Activated CD8-positive, alpha-beta memory T cell treated with anti-CD3 and anti-CD28 coated beads, Interleukin-2, amount 50 U/mL, for 1 hour (primary cell): ENCODE results near the gene SPATA33.
"Not testable (repeated sequence)": the region's sequence is repeated elsewhere in the genome, so short reads cannot be mapped to it uniquely, and the experiment has no call there.

ENCODE experiments used
- DNase-seq: peaks from one replicate; pipeline ENCODE4 v3.0.0-alpha.2; 2020; ENCODE audit errors: extremely low read depth

SPATA33 gene

DNA sequence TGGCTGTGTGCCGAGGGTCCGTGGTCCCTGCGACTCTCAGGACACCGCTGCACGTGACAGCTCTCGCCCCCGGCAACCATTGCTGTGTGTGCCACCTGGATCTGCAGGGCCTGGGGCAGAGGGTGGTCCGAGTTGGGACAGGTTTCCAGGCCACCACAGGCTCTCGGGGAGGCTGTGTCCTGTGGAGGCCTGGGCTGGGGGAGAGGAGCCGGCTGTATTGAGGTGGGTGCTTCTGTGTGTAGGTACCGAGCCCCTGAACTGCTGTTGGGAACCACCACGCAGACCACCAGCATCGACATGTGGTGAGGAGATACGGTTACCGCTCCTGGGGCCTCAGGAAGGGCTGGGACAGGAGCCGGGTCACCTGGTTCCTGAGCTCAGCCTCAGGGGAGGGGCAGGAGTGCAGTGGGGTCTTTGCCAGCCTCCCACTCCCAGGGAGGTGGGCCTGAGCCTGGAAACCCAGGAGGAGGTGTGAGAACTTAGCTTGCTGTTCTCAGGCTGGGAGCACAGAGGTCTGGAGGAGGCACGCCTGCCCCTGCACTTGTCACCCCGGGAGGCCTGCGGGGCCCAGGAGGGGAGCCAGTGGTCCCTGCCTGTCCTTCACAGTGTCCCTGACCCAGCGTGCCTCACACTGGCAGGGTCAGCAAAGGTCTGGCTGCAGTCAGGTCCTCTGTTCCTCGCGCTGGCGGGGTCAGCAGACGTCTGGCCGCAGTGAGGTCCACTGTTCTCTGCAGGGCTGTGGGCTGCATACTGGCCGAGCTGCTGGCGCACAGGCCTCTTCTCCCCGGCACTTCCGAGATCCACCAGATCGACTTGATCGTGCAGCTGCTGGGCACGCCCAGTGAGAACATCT, 36.5 kb downstream of the SPATA33 start:
- DNase-seq, result no peak

DNA sequence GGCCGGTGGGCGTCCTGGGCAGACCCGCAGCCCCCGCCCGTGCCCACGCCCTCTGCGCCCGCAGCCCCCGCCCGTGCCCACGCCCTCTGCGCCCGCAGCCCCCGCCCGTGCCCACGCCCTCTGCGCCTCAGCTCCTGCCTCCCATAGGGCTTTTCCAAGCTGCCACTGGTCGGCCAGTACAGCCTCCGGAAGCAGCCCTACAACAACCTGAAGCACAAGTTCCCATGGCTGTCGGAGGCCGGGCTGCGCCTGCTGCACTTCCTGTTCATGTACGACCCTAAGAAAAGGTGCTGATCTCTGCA, 37.1 kb downstream of the SPATA33 start:
- DNase-seq, result not testable (repeated sequence)

DNA sequence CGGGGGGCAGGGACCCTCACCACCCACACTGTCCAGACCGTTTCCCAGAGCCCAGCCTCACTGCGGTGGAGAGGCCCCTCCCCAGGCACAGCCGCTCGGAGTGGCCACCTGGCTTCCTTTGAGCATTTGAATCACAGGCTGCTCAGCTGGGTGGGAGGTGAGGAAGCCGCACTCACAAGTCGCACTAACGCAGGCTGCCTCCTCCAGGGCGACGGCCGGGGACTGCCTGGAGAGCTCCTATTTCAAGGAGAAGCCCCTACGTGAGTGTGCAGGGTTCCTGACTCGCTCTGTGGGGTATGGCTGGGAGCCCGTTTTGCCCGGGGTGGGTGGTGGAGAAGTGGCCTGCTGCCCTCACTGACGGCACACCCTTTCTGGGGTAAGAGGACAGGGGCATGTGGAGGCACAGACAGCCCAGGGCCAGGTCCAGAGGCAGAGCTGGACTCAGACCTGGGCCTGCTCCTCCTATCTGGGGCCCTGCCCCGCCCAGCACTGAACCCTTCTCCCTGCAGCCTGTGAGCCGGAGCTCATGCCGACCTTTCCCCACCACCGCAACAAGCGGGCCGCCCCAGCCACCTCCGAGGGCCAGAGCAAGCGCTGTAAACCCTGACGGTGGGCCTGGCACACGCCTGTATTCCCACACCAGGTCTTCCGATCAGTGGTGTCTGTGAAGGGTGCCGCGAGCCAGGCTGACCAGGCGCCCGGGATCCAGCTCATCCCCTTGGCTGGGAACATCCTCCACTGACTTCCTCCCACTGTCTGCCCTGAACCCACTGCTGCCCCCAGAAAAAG, 37.6 kb downstream of the SPATA33 start:
- DNase-seq, result no peak

DNA sequence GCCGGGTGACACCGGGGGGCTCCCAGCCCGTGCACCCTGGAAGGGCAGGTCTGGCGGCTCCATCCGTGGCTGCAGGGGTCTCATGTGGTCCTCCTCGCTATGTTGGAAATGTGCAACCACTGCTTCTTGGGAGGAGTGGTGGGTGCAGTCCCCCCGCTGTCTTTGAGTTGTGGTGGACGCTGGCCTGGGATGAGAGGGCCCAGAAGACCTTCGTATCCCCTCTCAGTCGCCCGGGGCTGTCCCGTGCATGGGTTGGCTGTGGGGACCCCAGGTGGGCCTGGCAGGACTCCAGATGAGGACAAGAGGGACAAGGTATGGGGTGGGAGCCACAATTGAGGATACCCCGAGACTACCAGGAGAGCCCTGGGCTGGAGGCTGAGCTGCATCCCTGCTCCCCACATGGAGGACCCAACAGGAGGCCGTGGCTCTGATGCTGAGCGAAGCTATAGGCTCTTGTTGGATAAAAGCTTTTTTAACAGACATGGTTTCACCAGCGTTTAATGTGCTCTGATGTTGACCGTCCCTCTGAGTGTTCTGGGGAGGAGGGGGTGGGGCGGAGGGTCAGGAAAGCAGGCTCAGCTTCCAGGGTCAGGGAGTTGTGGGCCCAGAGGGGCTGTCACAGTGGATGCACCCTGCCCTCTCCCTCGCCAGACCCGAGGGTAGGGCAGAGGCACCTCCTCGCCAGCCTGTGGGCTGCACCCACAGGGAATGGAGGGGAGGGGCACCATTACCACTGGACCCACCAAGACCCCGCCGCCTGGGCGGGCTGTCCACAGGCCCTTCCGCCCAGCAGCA, 38.4 kb downstream of the SPATA33 start:
- DNase-seq, result no peak

DNA sequence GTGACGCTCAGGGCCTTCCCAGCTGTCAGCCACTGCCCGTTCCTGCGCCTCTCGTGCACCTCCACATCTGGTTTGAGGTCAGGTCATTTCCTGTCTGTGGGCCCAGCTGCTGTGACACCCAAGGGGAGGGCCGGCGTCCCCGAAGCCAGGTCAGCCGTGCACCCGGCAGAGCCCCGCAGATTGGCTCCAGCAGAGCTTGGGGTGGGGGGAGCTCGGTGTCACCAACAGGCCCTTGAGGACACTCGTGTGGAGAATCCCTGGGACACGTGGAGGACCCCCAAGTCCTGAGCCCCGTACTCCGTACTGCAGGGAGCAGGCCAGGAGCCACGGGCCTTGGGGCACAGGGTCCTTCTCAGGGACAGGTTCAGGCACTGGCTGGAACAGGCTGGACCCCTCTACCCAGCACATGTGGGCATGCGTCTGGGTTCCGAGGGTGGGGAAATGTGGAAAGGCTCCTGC, 39.1 kb downstream of the SPATA33 start:
- no peak for DNase-seq

DNA sequence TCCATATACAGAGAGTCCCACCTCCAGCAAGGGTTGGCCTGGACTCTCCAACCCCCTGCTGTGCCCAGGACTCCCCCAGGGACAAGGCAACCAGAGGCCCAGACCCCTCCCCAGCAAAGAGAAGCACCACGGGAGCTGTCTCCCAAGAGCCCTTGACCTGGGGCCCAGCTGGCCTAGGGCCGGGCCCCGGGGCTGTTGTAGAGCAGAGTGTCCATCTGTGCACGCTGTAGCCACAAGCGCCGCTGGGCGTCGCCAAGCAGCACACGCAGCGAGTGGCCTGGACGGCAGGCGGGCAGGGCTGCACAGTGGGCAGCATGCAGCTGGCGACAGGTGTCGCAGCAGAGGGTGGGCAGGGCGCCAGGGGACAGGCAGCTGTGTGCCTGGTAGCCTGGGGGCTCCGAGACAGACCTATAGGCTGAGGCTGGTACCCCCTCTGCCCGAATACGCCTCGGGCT, 39.6 kb downstream of the SPATA33 start:
- no peak for DNase-seq

DNA sequence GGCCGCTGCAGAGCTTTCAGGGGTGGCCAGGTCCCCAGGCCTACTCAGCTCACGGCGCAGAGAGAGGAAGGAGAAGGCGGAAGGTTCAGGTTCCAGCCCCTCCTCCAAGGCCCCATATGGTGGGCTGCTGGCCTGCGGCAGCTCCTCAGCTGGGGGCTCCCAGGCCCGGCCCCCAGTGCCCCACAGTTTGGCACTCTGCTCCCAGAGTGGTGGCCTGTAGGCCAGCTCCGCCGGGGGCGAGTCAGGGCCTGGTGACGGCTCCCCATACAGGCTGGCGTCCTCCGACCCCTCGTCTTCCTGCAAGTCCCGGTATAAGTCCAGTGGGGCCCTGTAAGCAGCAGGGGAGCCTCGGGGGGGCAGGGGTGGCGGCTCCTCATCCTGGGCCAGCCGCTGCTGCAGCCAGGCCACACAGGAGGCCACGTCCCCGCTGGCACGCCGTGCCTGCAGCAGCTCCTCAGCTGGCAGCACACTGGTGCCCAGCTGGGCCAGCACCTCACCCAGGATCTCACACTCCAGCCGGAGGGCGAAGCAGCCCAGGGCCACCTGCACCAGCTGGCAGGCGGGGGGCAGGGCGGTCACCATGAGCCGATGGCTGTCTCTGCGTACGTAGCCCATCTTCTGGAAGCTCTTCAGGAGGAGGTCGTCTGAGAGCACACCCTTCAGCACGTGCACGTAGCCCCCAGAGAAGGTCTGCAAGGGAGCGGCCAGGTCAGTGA, 40.1 kb downstream of the SPATA33 start:
- DNase-seq, result no peak

DNA sequence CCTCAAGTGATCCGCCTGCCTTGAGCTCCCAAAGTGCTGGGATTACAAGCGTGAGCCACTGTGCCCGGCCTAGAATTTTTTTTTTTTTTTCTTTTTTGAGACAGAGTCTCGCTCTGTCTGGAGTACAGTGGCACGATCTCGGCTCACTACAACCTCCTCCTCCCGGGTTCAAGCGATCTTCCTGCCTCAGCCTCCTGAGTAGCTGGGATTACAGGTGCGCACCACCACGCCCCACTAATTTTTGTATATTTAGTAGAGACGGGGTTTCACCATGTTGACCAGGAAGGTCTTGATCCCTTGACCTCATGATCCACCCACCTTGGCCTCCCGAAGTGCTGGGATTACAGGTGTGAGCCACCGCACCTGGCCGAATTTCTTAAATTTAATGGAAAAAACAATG, 41.1 kb downstream of the SPATA33 start:
- not testable (repeated sequence) for DNase-seq

DNA sequence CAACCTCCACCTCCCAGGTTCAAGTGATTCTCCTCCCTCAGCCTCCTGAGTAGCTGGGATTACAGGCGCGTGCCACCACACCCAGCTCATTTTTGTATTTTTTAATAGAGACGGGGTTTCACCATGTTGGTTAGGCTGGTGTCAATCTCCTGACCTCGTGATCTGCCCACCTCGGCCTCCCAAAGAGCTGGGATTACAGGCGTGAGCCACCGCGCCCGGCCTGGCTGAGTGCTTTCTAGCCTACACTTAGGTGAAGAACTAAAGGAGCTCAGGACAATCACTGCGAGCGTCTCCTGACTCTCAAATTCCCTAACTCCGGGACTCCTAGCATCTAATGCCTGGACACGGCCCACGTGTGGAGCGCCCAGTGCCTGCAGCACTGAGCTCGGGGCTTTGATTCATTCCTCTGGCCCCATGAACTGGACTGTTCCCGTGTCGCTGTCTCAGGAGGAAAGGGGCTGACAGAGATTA, 42.0 kb downstream of the SPATA33 start:
- not testable (repeated sequence) for DNase-seq

DNA sequence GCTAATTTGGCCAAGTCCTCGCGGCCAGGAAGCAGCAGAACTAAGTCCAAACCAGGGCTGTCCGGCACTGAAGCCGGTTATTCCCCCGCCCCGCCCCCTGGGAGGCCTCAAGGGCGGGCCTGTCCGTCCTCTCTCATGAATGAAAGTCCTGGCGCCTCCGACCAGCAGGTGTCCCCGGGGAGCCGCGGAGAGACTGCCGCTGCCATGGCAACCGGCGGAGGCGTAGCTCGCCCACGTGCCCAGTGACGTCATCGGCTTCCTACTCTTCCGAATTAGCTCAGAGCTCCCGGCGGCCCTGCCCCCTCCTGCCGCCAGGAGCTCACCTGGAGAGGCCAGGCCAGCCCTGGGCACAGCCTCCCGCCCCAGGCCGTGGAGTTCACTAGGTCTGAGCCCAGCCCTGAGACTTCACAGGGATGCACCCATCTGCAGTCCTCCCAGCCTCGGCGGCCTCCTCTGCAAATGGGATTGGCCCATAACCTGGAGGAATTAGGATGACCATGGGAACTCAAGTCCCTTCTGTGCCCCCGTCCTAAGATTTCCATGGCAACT, 42.5 kb downstream of the SPATA33 start:
- peak; percentile 95 for DNase-seq

DNA sequence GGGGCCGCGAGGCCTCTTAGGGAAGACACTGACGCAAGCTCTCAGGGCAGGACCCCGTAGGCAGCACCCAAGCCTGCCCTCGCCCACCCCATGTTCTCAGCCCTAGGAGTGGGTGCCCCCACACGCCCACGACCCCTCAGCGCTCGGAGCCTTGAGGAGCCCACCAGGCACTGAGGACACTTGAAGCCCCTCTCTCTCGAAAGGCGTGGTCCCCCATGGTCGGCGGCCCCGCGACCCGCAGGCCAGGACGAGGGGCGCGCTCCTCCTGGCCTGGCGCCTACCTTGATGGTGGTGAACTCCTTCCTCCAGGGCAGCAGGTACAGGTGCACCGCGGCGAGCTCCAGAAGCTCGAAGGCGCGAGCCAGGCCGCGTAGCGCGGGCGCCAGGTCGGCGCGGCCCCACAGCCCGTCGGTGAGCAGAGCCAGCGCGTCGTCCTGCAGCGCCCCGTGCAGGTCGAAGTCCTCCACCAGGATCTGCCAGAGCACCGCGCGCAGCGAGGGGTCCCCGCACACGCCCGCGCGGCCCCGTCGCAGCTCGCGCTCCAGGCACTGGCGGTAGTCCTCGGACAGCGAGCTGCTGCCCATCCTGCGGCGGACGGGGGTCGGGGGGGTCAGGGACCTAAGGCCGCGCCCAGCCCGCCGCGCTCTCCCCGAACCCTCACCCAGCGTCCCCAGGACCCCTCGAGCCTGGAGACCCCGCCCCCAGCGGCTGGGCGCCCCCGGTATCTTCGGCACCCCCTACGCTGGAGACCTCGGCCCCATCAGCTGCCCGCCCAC, 43.2 kb downstream of the SPATA33 start:
- no peak for DNase-seq

DNA sequence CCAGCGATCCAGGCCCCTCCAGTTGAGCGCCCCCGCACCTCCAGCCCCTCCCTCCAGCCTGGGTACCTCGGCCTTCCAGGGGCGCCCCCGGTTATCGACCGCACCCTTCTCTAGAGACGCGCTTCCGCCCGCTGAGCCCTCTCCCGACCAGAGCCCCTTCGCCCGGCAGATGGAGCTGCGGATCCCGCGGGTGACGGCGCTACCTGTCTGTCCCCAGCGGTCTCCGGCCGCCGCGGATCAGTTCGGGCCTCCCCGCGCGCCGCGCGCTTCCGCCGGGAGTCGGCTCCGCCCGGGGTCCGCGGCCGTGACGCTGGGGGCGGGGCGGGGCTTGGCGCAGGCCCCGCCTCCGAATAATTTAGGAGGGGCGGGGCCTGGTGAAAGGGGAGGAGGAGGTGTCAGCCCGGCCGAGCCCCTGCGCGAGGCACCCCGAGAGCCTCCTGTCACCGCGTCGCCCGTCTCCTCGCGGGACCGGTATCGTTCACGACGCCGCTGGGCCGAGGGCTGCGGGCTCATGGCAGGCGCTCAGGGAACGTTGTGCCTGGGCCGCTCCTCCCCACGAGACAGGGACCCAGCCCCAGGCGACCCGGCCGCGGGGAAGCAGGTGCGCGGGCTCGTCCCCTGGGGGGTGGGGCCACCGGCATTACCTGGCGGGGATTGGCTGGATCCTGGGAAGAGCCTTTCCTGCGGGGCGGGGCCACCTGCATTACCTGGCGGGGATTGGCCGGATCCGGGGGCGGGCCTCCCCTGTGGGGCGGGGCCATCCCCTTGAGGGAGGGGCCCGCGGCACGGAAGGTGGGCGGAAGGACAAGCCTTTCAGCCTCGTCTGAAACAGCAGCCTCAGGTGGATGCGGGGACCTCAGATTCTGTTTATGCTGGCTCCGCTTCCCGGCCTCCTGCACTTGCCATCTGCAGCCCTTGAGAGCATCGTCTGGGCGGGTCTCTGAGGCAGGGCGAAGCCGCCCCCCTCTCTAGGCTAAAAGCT, 44.1 kb downstream of the SPATA33 start, which contains the start of gene SPATA2L:
TSS of gene SPATA2L (minus strand) at position 281 of the 982 bp plus-strand sequence. CDS start 473 bp downstream, outside the sequence.
- peak; percentile 91 for DNase-seq

DNA sequence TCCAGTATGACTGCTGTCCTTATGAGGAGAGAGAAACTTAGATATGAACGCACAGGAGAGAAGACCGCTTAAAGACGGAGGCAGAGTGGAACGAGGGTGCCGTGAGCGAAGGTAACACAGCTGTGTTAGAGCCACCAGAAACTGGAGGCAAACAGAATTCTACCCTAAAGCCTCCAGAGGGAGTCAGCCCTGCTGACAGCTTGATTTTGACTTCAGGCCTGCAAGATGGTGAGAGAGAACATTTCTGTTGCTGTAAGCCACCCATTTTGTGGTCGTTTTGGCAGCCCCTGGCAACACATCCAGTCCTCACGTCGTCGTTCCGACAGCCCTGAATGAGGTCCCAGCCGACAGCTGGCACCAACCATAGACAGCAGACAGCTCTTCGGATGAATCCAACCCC, 46.6 kb downstream of the SPATA33 start:
- DNase-seq, result no peak

DNA sequence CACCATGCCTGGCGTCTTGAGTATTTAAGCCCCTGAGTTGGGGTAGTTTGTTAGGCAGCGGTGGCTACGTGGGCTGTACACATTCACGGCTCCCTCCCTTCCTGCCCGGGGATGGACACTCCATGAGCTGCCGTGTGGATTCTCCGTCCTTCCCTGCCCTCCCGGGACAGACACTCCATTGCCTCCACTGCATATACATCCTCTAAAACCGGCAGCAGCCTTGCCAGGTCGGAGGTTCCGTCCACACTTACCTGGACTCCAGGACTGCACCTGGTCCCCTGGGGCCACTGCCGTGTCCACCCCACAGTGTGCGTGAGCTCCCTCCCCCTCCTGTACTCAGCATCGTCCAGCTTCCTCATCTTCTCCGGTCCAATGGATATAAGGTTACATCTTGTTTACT, 47.4 kb downstream of the SPATA33 start:
- DNase-seq, result no peak

DNA sequence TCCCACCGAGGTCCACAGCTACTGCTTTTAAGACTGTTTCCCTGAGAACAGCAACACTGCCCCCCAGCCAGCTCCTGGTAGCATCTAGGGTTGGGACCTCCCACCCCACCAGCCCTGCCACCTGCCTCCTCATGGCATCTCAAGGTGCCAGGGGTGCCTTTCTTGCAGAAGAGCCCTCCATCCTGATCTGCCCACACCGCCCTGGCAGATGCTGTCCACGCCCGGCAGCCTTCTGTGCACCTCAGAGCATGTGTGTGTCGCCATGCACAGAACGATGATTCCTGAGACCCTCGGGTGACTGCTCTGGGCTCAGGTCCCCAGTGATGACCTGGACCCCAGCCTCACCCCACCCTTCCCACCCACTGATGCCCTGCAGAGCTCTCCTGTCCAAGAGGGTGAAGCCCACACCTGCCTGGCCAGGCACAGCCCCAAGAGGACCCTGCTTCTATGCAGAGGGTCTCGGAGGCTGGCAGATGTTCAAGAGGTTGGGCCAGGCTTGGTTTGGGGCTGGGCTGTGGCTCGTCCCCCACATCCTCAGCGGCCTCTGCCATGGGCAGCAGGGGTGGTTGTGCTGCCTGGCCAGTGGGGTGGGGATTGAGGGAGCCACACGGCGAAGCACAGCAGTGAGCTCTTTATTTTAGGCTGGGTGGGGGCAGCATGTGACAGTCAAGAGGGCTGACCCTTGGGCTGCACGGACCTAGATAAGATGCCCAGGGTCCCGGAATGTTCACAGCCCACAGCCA, 49.1 kb downstream of the SPATA33 start:
- DNase-seq, result no peak

DNA sequence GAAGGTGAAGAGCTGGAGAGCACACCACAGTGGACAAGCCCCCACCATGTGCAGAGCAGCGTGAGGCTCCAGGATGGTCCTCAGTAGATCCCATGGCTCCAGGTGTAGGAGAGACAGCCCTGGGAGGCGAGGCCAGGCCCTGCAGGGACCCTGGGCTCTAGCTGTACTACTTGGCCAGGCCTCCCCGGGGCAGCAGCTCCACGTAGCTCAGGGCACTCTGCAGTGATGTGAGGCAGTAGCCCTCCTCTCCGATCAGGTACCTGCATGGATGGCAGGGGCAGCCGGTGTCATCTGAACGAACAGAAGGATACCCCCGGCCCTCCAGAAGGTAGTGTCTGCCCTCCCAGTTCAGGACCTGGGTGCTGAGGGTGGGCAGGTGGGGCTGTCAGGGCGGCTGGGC, 50.1 kb downstream of the SPATA33 start:
- DNase-seq, result no peak

DNA sequence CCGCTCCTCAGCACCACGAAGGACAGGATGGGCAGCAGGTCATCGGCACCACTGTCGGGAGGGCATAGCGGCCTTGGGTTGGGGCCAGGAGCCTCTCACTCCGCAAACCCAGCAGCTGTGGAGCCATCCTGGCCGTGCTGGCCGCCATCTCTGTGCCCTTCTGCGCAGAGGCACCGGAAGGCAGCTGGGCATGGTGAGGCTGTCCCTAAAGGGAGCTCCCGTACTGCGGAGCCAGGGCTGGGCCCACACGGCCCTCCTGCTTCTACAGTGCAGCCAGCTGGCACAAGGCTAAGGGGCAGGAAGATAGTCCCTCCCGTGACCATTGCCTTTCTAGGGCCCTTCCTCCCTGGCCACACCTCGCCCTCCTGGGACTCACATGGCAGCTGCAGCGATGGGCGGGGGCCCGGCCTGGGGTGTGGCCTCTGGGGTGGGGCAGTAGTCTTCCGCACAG, 50.9 kb downstream of the SPATA33 start:
- DNase-seq, result no peak

DNA sequence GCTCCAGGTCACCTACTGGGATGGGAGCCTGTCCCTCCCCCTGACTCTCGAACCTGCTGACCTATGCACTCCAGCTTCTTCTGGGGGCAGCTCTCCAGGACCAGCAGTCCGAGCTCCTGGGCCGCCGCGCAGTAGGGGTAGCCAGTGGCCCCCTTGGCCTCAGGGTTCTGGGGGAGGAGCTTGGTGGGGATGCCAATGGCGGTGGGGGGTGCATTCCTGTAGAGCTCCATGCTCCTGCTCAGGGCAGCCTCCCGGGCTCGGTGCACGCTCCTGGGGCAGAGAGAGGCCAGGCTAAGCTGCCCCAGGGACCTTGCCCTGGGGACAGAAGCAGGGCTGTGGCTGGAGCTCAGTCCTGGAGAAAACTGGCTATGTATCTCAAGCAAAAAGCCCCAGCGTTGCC, 51.5 kb downstream of the SPATA33 start:
- DNase-seq, result no peak
